GM21423 (cell line): ENCODE data around the gene RING1.
"Not testable (repeated sequence)": the region's sequence is repeated elsewhere in the genome, so short reads cannot be mapped to it uniquely, and the experiment has no call there.

Source experiments
- ATAC-seq: cut with Tn5 transposase; IDR thresholded peaks from one replicate; pipeline ENCODE4 v1.9.1; 2021; ENCODE audit warnings: mild to moderate bottlenecking, moderate library complexity; ENCODE audit not compliant: unreplicated experiment

RING1 gene

GRCh38 chr6:33205191-33206026 lies 2.9 kb upstream of the RING1 start:
- no peak for ATAC-seq

DNA sequence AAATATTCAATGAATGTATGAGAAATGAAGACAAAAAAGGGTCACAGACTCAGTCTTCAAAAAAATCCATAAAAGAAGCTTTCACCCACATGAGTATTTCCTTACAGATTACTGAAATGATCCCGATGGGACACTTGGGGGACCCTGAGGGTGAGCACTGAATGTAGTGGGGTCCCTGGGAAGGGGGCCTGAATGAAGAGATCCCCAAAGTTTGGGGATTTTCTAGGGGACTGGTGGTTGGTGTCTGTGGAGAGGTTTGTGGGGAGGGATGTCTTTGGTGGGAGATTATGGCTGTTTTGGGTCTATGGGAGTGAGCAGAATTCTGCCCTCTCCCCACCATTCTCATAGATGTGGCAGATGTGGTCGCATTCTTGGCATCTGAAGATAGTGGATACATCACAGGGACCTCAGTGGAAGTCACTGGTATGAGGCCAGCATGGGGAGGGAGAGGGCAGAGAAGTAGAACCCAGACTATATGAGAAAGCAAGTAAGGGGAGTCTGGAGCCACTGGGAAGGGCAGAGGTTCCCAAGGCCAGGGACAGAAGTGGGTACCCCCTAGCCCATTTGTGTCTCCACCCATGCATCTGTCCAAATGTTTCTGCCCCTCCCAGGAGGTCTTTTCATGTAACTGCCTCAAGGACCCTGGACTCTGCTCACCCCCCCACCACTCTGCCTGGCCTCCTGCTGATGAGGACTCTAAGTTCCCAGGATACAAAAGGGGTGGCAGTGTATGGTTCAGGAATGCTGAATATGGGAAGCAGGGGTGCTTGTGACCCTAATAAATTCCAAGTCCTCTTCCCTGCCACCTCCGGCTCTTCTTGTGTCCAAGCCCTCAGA lies 2.1 kb upstream of the RING1 start:
- no peak for ATAC-seq

GRCh38 chr6:33206864-33207551 lies 1.3 kb upstream of the RING1 start:
- no peak for ATAC-seq

GRCh38 chr6:33207552-33208090 lies 679 bp upstream of the RING1 start:
- ATAC-seq: no peak

GRCh38 chr6:33209856-33210255 lies 1.6 kb downstream of the RING1 start:
- no peak for ATAC-seq

DNA sequence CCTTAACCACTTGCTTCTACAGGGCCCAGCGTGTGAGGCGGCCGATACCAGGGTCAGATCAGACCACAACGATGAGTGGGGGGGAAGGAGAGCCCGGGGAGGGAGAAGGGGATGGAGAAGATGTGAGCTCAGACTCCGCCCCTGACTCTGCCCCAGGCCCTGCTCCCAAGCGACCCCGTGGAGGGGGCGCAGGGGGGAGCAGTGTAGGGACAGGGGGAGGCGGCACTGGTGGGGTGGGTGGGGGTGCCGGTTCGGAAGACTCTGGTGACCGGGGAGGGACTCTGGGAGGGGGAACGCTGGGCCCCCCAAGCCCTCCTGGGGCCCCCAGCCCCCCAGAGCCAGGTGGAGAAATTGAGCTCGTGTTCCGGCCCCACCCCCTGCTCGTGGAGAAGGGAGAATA lies 2.8 kb downstream of the RING1 start:
- no peak for ATAC-seq

- no peak for ATAC-seq
These were observed 3.5 kb downstream of the RING1 start for GRCh38 chr6:33211666-33212422.

GRCh38 chr6:33212857-33213165 lies 4.5 kb downstream of the RING1 start:
- ATAC-seq: no peak

GRCh38 chr6:33213166-33213988 lies 5.1 kb downstream of the RING1 start:
- no peak for ATAC-seq

DNA sequence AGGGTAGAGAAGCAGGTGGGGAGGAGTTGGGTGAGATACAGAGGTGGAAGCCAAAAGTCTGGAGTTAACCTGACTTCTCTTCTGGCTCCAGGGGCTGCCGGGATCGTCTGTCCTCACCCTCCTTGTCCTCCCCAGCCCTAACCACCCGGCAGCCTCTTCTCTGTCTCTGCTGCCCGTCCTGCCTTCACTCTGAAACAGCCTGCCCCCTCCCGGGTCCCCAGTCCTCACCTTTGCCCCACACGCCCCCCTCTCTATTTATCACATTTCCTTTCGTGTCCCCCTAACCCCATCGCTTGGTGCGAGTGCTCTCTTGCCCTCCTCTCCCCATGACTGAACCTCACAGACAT lies 5.7 kb downstream of the RING1 start:
- no peak for ATAC-seq

GRCh38 chr6:33215271-33216116 lies 7.2 kb downstream of the RING1 start:
- ATAC-seq: no peak

- ATAC-seq: no peak
These were observed 7.9 kb downstream of the RING1 start for GRCh38 chr6:33216117-33216649.

- no peak for ATAC-seq
These were observed 8.9 kb downstream of the RING1 start for GRCh38 chr6:33217246-33217645.

DNA sequence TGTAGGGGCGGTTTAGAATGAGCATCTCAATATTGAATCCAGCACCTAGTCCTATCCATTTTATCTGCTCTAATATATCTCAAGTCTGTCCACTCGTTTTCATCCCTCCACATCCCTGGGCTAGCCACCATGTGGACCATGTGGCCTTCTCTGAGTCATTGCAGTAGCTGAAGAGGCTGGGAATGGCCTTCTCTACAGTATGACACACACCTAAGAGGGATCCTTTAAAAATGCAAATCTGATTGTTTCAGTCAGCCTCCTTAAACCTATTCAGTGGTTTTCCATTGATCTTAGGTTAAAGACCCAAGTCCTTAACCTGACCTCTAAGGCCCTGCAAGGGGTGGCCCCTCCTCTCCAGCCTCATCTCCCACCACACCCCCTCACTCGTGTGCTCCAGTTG lies 9.4 kb downstream of the RING1 start:
- ATAC-seq: no peak

- not testable (repeated sequence) for ATAC-seq
These were observed 18.3 kb downstream of the RING1 start for GRCh38 chr6:33226503-33227120.

- no peak for ATAC-seq
These were observed 26.9 kb downstream of the RING1 start for GRCh38 chr6:33235221-33235634.

DNA sequence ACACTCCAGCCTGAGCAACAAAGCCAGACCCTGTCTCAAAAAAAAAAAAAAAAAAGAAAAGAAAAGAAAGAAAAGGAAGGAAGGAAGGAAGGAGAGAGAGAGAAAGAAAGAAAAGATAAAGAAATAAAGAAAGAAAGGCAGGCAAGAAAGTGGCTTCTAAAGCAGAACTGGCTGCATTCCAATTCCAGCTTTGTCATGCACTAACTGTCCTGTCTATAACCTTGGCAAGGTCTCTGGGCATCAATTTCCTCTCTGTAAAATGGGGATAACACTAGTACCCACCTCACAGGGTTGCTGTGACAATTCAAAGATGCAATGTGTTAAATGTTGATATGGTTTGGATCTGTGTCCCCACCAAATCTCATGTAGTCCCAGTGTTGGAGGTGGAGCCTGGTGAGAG lies 28.0 kb downstream of the RING1 start:
- no peak for ATAC-seq

GRCh38 chr6:33236852-33237251 lies 28.6 kb downstream of the RING1 start:
- ATAC-seq: no peak
